ENCODE measurements around the gene IER3.
A peak's percentile ranks its signal among the peaks of the same experiment; 100 is the strongest.
"Not testable (repeated sequence)": the region's sequence is repeated elsewhere in the genome, so short reads cannot be mapped to it uniquely, and the experiment has no call there.

The IER3 gene

DNA sequence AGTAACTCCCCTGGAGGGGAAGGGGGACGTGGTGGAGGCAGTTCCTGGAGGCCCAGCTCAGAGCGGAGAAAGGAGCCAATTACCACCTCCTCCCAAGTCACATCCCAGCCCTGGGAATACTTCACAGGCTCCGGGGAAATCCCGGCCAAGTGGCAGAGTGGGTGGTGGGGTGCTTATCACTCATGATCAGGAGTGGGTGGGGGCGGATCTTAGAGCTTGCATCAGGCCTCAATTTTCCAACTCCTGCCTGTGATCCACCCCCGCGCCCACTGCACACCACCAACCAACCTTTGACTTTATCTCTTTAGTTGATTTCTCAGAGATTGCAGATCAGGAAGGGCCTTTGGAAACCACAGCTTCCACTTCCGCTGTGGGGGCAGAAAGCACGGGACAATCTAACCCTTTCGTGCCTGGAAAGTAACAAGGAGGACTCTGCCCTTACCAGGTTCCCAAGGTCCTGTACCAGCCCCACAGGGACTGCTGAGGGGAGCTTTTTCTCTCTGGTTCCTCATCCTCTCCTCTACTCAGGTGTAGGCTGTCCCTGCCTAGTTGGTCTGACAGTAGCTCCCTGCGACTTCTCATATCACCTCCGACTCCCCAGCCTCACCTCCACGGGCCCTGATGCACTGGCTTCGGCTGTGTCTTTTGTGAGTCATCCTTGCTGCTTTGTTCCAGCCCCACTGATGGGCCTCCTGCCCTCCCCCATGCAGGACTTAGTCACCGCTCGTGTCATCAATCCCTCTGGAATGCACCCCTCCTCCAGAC is 24.9 kb upstream of the IER3 start:
- peak in 8 of 51 donors; percentile 6 to 55 (median 26) for DNase-seq

DNA sequence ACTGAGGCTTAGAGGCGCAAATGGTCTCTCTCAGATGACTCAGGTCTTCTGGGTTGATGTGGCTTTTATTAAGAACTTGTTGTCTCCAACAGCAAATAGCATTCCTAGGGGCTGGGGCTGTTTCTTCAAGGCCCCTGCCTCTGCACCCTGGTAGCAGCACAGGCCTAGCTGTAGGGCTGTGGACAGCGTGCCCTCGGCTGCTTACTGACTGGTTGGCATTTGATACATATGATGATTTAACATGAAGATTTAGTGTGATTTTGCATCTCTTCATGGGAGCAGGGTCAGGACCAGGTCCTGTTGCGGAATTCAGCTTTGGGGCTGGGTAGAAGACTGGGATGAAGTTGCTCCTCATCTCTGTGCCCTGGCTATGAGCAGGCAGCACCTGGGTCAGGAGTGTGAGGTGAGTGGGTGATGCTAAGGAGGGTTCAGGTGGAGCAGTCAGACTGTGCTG is 24.3 kb upstream of the IER3 start:
- DNase-seq, result no peak

DNA sequence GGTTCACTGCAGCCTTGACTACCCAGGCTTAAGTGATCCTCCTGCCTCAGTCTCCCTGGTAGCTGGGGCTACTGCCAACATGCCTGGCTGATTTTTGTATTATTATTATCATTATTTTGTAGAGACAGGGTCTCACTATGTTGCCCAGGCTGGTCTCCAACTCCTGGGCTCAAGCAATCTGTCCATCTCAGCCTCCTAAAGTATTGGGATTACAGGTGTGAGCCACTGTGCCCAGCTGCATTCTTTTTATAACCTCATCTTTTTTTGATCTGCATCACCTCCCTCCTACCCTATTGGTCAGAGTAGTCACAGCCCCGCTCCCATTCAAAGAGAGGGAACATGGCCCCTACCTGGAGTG is 23.6 kb upstream of the IER3 start:
- no peak for DNase-seq

DNA sequence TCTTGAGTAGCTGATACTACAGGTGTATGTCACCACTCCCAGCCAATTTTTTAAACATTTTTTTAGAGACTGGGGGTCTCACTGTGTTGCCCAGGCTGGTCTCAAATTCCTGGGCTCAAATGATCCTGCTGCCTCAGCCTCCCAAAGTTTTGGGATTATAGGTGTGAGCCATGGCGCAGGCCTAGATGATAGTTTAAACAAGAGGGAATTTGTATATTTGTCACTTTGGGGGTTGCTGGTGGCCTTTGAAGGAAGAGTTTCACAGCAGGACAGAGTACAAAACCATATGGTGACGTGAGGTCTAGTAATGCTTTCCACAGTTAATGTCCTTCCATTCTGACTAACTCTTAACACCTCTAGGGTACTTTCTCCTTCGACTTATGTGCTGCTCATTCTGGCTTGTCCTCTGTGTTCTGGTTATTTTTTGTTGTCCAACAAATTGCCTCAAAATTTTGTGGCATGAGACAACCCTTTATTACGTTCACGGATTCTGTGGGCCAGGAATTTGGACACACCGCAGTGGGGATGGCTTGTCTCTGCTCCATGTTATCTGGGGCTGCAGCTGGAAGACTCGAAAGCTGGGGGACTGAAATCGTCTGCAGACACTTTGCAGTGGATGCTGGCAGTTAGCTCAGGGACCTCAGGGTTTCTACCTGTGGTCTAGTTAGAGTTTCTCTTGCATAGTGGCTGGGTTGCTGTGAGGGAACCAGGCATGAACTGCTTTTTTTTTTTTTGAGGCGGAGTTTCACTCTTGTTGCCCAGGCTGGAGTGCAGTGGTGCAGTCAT is 23.0 kb upstream of the IER3 start:
- DNase-seq, result no peak

DNA sequence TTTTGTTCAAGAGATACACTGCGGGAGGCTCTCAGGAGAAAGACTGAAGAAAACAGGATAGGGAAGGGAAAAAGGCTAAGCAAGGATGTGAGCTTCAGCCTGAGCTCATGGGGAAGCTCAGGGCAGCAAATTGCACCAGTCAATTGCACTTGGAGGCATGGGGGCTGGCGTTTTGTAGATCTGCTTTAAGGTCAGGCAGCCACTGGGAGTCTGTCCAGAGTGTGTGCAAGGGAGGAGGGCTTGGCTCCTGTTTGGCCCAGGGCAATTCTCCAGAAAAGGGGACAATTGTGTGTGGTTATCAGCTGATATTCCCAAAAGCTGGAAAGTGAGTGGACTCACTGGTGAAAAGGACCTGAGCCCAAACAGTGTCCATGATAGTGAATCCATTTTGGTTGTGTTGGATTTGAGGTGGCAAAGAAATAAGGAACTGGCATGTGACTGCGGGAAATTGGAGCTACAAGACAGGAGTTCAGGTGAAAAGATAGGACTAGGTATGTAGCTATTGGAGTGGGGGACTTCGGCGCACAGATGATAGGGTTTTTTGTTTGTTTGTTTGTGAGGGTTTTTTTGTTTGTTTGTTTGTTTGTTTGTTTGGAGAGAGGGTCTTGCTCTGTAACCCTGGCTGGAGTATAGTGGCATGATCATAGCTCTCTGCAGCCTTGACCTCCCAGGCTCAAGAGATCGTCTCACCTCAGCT is 22.3 kb upstream of the IER3 start:
- no peak for DNase-seq

DNA sequence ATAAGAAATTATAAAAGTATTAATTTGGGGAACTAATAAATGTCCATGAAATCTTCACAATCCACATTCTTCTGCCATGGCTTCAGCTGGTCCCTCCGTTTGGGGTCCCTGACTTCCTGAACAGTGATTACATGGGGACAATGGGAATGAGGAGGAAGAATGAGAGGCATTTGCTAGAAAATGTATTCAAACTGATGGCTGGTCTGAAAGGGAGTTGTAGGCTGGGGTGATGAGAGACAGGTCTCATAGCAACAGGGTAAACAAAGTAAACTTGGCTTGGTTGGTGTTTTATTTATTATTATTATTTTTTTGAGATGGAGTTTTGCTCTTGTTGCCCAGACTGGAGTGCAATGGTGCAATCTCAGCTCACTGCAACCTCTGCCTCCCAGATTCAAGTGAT is 21.1 kb upstream of the IER3 start:
- not testable (repeated sequence) for DNase-seq

DNA sequence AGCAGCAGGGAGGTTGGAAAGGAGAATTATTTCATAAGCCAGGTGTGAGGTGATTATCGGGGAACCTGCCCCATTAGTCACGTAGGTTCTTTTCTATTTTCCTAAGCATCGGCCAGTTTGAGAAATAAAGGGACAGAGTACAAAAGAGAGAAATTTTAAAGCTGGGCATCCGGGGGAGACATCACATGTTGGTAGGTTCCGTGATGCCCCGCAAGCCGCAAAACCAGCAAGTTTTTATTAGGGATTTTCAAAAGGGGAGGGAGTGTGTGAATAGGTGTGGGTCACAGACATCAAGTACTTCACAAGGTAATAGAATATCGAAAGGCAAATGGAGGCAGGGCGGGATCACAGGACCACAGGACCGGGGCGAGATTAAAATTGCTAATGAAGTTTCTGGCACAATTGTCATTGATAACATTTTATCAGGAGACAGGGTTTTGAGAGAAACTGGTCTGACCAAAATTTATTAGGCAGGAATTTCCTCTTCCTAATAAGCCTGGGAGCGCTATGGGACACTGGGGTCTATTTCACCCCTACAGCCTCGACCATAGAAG is 20.2 kb upstream of the IER3 start:
- DNase-seq, result not testable (repeated sequence)

DNA sequence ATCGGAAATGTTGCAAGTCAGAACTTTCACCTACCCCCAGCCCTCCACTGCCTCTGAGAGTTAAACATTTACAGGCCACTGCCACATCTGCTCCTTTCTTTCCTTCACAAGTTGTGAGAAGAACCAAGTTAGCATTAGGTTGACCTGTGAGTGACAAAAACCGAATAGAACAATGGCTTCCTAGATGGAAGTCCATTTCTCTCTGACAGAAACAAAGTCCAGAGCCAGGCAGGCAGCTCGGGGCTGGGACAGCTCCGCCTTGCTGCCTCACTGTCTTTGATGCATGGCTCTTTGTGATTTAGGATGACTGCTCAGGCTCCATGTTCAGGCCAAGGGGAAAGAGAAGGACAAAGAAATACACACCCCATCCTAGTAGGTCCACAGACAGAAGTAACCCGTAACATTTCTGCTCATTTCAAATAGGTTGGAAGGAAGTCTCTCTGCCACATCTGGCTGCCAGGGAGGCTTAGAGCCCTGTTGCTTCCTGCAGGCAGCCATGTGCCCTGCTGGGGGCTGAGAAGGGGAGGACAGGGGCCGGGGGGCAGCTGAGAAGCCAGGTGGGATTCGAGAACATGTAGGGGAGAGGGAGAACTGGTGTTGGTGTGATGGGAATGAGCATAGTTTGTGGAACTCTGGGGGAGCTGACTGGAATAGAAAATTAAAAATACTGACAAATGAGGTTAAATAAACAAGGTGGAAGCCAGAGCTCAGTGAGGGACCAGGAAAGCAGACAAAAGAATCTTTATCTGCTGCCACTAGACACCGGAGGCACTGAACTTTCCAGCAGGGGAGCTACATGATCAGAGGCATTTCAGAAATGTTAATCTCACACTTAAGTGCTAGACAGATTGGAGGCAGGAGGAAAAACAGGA is 19.5 kb upstream of the IER3 start:
- DNase-seq, result no peak

DNA sequence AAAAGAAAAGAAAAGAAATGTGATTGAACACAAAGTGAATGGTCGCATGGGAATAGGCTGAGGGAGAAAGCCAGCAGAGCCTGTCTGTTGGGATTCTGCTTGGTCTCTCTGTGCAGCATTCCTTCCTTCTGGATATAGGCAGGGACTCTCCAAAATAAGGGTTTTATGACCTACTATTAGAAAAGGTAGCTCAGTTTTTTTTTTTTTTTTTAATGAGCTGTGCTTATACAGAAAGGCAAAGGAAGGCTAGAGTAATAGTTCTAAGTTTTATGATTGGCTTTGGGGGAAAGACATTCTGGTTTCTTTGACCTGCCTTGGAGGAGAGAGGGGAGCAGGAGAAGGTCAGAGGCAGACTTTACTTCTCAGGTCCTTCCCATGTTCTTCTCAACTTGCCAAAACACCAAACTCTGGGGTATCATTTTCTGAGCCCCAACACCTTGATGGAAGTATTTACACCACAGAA is 18.8 kb upstream of the IER3 start:
- DNase-seq, result no peak

DNA sequence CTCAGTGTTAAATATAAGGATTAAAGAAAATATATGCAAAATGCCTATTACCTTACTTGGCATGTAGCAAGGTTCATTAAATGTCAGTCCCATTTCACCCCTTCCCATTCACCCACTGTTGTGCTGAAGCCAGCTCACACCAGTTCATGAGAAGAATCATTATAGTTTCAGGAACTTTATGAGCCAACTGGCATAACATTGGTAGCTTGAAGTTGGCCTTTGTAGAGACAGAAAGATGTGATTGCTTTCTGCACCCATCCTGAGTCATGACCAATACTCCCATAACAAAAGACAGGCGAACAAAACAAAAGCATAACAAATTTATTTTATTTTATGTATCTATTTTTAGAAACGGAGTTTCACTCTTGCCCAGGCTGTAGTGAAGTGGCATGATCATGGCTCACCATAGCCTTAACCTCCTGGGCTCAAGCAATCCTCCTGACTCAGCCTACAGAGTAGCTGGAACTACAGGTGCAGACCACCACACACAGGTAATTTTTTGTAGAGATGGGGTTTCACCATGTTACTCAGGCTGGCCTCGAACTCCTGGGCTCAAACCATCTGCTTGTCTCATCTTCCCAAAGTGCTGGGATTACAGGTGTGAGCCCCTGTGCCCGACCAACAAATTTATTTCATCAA is 17.6 kb upstream of the IER3 start:
- no peak for DNase-seq

DNA sequence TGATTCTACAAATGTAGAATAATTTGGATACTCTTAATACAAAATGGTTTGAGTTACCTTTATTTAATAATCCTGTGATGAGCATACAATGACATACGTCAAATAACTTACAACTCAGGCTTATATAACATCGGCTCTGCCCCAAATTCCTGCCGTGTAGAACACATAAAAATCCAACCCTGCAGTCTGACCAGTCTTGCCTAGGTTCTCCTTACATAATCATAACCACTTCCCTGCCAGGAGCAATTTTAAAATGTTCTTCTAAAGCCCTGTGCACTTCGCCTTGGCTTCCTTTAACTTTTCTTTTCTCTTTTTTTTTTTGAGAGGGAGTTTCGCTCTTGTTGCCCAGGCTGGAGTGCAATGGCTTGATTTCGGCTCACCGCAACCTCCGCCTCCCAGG is 16.2 kb upstream of the IER3 start:
- DNase-seq, result no peak

DNA sequence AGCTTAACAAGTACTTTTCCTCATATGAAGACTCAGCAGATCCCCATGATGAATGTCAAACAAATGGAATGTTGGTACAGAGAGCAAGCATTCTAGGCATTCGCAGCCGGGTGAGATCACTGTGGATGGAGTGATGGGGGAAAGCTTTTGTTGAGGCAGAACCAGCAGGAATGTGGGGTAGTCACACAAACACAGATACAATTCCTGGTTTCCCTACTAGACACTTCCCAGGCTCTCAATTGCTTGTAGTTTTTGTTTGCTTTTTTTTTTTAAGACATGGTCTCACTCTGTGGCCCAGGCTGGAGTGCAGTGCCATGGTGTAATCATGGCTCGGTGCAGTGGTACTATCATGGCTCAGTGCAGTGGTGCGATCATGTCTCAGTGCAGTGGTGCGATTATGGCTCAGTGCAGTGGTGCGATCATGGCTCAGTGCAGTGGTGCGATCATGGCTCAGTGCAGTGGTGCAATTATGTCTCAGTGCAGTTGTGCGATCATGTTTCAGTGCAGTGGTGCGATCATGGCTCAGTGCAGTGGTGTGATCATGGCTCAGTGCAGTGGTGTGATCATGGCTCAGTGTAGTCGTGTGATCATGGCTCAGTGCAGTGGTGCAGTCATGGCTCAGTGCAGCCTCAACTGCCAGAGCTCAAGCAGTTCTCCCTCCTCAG is 15.4 kb upstream of the IER3 start:
- no peak for DNase-seq

DNA sequence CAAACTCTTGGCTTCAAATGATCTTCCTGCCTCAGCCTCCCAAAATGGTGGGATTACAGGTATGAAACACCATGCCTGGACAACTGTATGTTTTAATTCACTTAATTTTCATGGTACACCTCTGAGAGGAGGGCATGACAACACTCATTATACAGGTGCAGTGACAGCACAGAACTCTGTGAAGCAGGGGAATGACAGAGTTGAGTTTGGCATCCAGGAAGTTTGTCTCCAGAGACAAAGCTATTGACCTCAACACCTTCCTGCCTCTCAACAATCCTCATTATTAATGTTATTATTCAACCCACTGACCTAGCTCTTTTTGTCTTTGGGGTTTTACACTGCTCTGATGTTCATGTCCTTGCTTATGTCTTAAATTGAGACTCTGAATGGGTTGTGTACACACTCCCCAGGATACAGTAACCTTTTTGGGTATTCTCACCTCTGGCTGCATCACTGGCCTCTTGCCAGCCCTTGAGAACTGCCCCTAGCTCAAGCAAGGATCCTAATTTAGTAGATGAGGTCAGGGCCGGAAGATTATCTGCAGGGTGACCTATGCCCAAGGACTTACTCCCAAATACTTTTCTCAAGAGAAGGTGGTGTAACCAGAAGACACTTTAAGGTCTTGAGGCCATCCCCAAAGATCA is 13.0 kb upstream of the IER3 start:
- no peak for DNase-seq

DNA sequence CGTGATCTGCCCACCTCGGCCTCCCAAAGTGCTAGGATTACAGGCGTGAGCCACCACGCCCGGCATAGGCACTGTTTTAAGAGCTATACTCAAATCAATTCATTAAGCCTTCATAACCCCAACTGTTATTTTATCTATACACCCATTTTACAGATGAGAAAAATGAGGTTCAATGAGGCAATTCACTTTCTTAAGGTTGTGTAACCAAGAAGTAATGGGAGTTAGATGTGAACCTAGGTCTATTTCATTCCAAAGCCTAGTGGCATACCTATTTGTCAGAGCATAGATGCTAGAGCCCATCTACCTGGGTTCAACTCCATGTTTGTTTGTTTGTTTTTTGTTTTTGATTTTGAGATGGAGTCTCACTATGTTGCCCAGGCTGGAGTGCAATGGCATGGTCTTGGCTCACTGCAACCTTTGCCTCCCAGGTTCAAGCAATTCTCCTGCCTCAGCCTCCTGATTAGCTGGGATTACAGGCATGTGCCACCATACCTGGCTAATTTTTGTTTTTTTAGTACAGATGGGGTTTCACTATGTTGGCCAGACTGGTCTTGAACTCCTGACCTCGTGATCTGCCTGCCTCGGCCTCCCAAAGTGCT is 12.2 kb upstream of the IER3 start:
- DNase-seq, result not testable (repeated sequence)

DNA sequence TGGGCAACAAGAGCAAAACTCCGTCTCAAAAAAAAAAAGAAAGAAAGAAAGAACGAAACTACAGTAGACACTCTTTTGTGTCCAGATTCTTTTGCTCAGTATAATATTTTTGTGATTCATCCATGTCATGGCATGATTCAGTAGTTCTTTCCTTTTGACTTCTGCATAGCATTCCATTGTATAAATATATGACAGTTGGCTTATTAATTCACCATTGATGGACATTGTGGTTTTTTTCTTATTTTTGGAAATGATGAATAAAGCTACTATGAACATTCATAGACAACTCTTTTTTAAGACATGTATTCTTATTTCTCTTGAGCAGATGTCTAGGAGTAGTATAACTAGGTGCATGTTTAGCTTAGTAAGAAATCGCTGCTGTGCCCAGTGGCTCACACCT is 10.3 kb upstream of the IER3 start:
- DNase-seq, result no peak

DNA sequence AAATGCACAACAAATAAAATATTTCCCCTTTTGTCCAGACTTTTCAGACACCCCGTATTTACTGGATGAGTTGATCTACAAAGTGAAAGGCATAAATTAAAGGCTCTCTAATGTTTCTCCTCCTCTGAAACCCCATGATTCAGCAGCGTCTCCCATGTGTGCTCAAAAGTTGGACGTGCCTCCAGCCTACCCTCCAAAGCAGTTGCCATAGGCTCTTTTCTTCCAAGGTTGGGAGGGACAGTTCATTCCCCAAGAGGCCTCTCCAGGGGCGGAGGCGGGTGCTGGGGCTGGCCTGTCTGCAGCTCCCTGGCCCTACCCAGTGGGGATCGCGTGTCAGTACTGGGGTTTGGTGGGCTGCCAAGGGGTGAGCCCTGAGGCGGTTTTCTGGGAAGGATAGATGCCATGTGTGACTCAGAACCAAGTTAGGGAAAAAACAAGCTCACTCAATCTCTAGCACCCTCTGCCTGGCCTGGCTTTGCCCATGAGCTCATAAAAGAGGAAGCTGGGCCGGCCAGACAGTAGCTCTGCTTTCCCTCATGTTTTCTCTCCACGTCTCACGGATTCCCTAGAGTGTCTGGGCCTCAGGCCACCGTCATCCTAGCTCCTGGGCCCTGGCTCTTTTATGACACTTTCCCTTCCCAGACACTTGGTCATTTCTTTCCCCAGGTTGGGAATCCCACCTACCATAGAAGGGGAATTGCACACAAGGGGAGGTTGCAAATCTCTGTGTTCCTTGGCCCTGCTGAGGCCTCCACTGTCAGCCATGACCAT is 8.0 kb upstream of the IER3 start:
- peak in 32 of 51 donors; percentile 6 to 86 (median 32) for DNase-seq

DNA sequence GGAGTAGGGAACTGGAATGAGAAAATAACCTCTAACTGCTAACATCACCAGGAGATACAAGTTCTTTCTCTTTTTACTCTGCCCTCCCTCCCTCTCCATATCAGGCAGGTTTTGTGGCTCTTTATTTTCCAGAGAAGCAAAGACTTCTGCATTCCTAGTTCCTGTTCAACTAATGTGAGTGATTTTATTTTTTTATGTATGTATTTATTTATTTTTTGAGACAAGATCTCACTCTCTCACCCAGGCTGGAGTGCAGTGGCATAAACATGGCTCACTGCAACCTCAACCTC is 6.0 kb upstream of the IER3 start:
- no peak for DNase-seq
